ENCODE results near the gene RHCG.

The RHCG gene

DNA sequence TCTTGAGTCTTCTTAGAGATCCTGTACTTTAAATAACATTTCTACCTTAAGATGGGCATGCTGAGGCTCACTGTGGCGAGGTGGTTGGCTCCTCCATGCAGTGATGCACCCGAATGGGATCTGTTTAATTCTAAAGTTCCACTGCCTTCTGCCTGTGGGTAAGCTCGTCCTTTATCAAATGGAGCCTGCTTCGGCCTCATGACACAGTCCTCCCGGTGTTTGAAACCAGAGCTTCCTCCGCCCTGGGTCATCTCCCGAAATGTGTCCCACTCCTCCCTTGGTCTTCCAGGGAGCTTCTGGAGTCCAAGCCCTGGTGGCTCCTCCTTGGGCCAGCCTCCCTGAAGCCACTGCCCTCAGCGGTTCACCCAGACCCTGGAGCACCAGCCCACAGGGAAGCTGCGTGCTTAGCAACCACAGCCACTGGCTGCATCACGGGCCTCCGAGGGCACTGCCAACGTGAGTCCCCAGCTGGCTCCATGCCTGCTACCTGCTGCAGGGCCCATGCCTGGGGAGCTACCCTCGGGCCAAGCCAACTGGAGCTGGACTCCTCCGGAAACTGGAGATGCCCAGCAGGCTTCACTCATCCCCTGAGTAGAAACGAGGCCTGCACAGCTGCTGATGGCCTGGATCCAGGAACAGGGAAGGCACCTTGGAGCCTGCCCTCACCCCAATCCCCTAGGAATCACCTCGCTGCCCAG, 3.3 kb downstream of the RHCG start:
- no peak overlapping the region for H3K4me3 ChIP-seq (ENCODE audit: low read depth in 1 of 2, low read length in 2 of 2)
- H3K9me3 ChIP-seq (ENCODE audit: control insufficient read depth in 1 of 2, low read length in 2 of 2): no peaks in the 10 kb centered on the region
- H3K4me1 ChIP-seq (ENCODE audit: control insufficient read depth in 1 of 2, insufficient read depth in 2 of 2, low read length in 2 of 2): no peaks in the 10 kb centered on the region
- no peaks in the 10 kb centered on the region for H3K36me3 ChIP-seq (ENCODE audit: control insufficient read depth in 1 of 2, insufficient read depth in 2 of 2, low read length in 2 of 2)
- no peak overlapping the region for H3K9ac ChIP-seq (ENCODE audit: low read depth in 1 of 2, low read length in 2 of 2)
- no peak overlapping the region for H3K27ac ChIP-seq (ENCODE audit: low read depth, low read length)
- peaks cover 32 to 44% of the 10 kb centered on the region in 2 donors for H3K27me3 ChIP-seq (ENCODE audit: control insufficient read depth in 1 of 2, insufficient read depth in 2 of 2, low read length in 2 of 2)

DNA sequence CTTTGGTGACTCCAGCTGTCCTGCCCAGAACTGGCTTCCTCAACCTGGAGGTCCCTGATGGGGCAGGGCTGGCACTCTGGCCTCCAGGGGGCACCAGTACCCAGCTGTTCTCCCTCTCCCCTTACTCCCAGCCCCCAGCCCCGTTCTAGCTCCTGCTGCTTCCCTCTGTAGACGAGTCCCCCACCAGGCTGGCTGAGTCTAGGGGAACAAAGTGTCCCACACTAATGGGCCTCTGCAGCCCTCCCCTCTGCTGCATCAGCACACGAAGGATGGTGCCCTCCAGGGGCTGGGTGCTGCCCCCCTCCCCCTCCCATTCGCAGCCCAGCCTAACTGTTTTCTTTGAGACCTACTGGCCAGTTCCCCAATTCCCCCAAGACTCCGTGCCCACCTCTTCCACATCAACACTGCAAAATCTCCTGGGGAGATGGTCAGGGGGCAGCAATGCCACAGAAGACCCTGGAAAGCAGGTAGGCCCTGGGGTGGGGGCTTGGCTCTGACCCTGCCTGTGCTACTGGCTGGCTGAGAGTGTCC, 4.2 kb downstream of the RHCG start:
- Histone ChIP-seq H3K36me3 (ENCODE audit: control insufficient read depth in 1 of 2, insufficient read depth in 2 of 2, low read length in 2 of 2) (no peaks in the 10 kb centered on the region), H3K4me1 (ENCODE audit: control insufficient read depth in 1 of 2, insufficient read depth in 2 of 2, low read length in 2 of 2) (no peaks in the 10 kb centered on the region), H3K27ac (ENCODE audit: low read depth, low read length) (no peak overlapping the region), H3K4me3 (ENCODE audit: low read depth in 1 of 2, low read length in 2 of 2) (no peak overlapping the region), H3K9me3 (ENCODE audit: control insufficient read depth in 1 of 2, low read length in 2 of 2) (no peaks in the 10 kb centered on the region), H3K27me3 (ENCODE audit: control insufficient read depth in 1 of 2, insufficient read depth in 2 of 2, low read length in 2 of 2) (peaks cover 32 to 51% of the 10 kb centered on the region in 2 donors), H3K9ac (ENCODE audit: low read depth in 1 of 2, low read length in 2 of 2) (no peak overlapping the region)

DNA sequence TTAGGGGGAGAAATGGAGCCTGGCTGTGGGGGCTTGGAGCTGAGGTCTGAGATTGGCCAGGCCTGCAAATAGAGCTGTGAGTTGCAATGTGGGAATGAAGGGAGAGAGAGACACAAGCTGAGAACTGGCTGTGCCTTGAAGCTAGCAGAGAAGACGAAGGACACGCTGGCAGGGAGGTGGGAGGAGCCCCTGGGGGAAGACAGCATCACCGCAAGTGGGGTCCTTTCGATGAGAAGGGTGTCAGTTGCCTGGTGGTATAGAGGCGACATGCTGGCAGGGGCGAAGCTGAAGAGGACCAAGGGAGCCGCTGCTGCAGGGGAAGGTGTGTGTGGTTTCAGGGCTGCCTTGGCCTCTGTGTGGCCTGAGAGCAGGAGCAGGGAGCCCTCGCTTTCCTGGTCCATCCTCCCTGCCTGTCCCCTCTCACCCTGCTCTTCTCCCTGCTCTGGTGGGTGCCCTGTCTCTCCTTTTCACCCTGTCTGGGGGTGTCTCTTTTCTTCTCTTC, 5.5 kb downstream of the RHCG start:
- Histone ChIP-seq H3K9me3 (ENCODE audit: control insufficient read depth in 1 of 2, low read length in 2 of 2) (no peaks in the 10 kb centered on the region), H3K27ac (ENCODE audit: low read depth, low read length) (no peak overlapping the region), H3K9ac (ENCODE audit: low read depth in 1 of 2, low read length in 2 of 2) (no peak overlapping the region), H3K4me3 (ENCODE audit: low read depth in 1 of 2, low read length in 2 of 2) (no peak overlapping the region), H3K4me1 (ENCODE audit: control insufficient read depth in 1 of 2, insufficient read depth in 2 of 2, low read length in 2 of 2) (peaks cover 0 to 4% of the 10 kb centered on the region in 2 donors), H3K27me3 (ENCODE audit: control insufficient read depth in 1 of 2, insufficient read depth in 2 of 2, low read length in 2 of 2) (peaks cover 20 to 50% of the 10 kb centered on the region in 2 donors), H3K36me3 (ENCODE audit: control insufficient read depth in 1 of 2, insufficient read depth in 2 of 2, low read length in 2 of 2) (no peaks in the 10 kb centered on the region)

GRCh38 chr15:89490081-89490813, 6.1 kb downstream of the RHCG start:
- no peak overlapping the region for H3K27ac ChIP-seq (ENCODE audit: low read depth, low read length)
- no peaks in the 10 kb centered on the region for H3K36me3 ChIP-seq (ENCODE audit: control insufficient read depth in 1 of 2, insufficient read depth in 2 of 2, low read length in 2 of 2)
- no peak overlapping the region for H3K4me3 ChIP-seq (ENCODE audit: low read depth in 1 of 2, low read length in 2 of 2)
- peaks cover 0 to 4% of the 10 kb centered on the region in 2 donors for H3K4me1 ChIP-seq (ENCODE audit: control insufficient read depth in 1 of 2, insufficient read depth in 2 of 2, low read length in 2 of 2)
- H3K9ac ChIP-seq (ENCODE audit: low read depth in 1 of 2, low read length in 2 of 2): no peak overlapping the region
- H3K27me3 ChIP-seq (ENCODE audit: control insufficient read depth in 1 of 2, insufficient read depth in 2 of 2, low read length in 2 of 2): peaks cover 14 to 44% of the 10 kb centered on the region in 2 donors
- no peaks in the 10 kb centered on the region for H3K9me3 ChIP-seq (ENCODE audit: control insufficient read depth in 1 of 2, low read length in 2 of 2)

- no peaks in the 10 kb centered on the region for H3K9me3 ChIP-seq (ENCODE audit: control insufficient read depth in 1 of 2, low read length in 2 of 2)
- no peaks in the 10 kb centered on the region for H3K36me3 ChIP-seq (ENCODE audit: control insufficient read depth in 1 of 2, insufficient read depth in 2 of 2, low read length in 2 of 2)
- peaks cover 0 to 4% of the 10 kb centered on the region in 2 donors for H3K4me1 ChIP-seq (ENCODE audit: control insufficient read depth in 1 of 2, insufficient read depth in 2 of 2, low read length in 2 of 2)
- H3K27ac ChIP-seq (ENCODE audit: low read depth, low read length): no peak overlapping the region
- no peak overlapping the region for H3K4me3 ChIP-seq (ENCODE audit: low read depth in 1 of 2, low read length in 2 of 2)
- no peak overlapping the region for H3K9ac ChIP-seq (ENCODE audit: low read depth in 1 of 2, low read length in 2 of 2)
- peaks cover 5 to 37% of the 10 kb centered on the region in 2 donors for H3K27me3 ChIP-seq (ENCODE audit: control insufficient read depth in 1 of 2, insufficient read depth in 2 of 2, low read length in 2 of 2)
Observed at GRCh38 chr15:89489376-89489775, 7.0 kb downstream of the RHCG start.

- no peaks in the 10 kb centered on the region for H3K36me3 ChIP-seq (ENCODE audit: control insufficient read depth in 1 of 2, insufficient read depth in 2 of 2, low read length in 2 of 2)
- H3K4me1 ChIP-seq (ENCODE audit: control insufficient read depth in 1 of 2, insufficient read depth in 2 of 2, low read length in 2 of 2): peaks cover 0 to 4% of the 10 kb centered on the region in 2 donors
- no peak overlapping the region for H3K4me3 ChIP-seq (ENCODE audit: low read depth in 1 of 2, low read length in 2 of 2)
- H3K9ac ChIP-seq (ENCODE audit: low read depth in 1 of 2, low read length in 2 of 2): no peak overlapping the region
- peaks cover 4 to 26% of the 10 kb centered on the region in 2 donors for H3K27me3 ChIP-seq (ENCODE audit: control insufficient read depth in 1 of 2, insufficient read depth in 2 of 2, low read length in 2 of 2)
- no peak overlapping the region for H3K27ac ChIP-seq (ENCODE audit: low read depth, low read length)
- H3K9me3 ChIP-seq (ENCODE audit: control insufficient read depth in 1 of 2, low read length in 2 of 2): no peaks in the 10 kb centered on the region
Observed at GRCh38 chr15:89487791-89488190, 8.6 kb downstream of the RHCG start.

DNA sequence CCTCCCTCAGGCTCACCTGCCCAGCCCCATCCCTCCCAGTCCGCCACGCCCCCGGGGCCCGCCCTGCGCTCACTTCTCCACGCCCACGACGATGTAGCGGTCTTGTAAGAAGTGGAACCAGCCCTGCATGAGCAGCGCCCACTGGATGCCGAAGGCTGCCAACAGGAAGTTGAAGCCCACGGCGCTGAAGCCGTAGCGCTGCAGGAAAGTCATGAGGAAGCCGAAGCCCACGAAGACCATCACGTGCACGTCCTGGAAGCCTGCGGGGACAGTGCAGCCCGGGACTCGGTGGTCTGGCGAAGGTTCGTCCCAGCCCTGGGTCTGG, 9.7 kb downstream of the RHCG start:
- H3K9me3 ChIP-seq (ENCODE audit: control insufficient read depth in 1 of 2, low read length in 2 of 2): no peaks in the 10 kb centered on the region
- peaks cover 9 to 22% of the 10 kb centered on the region in 2 donors for H3K27me3 ChIP-seq (ENCODE audit: control insufficient read depth in 1 of 2, insufficient read depth in 2 of 2, low read length in 2 of 2)
- H3K9ac ChIP-seq (ENCODE audit: low read depth in 1 of 2, low read length in 2 of 2): no peak overlapping the region
- H3K27ac ChIP-seq (ENCODE audit: low read depth, low read length): no peak overlapping the region
- H3K4me1 ChIP-seq (ENCODE audit: control insufficient read depth in 1 of 2, insufficient read depth in 2 of 2, low read length in 2 of 2): peaks cover 0 to 4% of the 10 kb centered on the region in 2 donors
- H3K36me3 ChIP-seq (ENCODE audit: control insufficient read depth in 1 of 2, insufficient read depth in 2 of 2, low read length in 2 of 2): no peaks in the 10 kb centered on the region
- no peak overlapping the region for H3K4me3 ChIP-seq (ENCODE audit: low read depth in 1 of 2, low read length in 2 of 2)

- H3K9me3 ChIP-seq (ENCODE audit: control insufficient read depth in 1 of 2, low read length in 2 of 2): no peaks in the 10 kb centered on the region
- H3K36me3 ChIP-seq (ENCODE audit: control insufficient read depth in 1 of 2, insufficient read depth in 2 of 2, low read length in 2 of 2): no peaks in the 10 kb centered on the region
- H3K4me1 ChIP-seq (ENCODE audit: control insufficient read depth in 1 of 2, insufficient read depth in 2 of 2, low read length in 2 of 2): peaks cover 0 to 4% of the 10 kb centered on the region in 2 donors
- no peak overlapping the region for H3K9ac ChIP-seq (ENCODE audit: low read depth in 1 of 2, low read length in 2 of 2)
- no peak overlapping the region for H3K27ac ChIP-seq (ENCODE audit: low read depth, low read length)
- peaks cover 13 to 24% of the 10 kb centered on the region in 2 donors for H3K27me3 ChIP-seq (ENCODE audit: control insufficient read depth in 1 of 2, insufficient read depth in 2 of 2, low read length in 2 of 2)
- H3K4me3 ChIP-seq (ENCODE audit: low read depth in 1 of 2, low read length in 2 of 2): no peak overlapping the region
Observed at GRCh38 chr15:89483079-89483478, 13.3 kb downstream of the RHCG start.

- H3K4me3 ChIP-seq (ENCODE audit: low read depth in 1 of 2, low read length in 2 of 2): no peak overlapping the region
- peaks cover 13 to 20% of the 10 kb centered on the region in 2 donors for H3K27me3 ChIP-seq (ENCODE audit: control insufficient read depth in 1 of 2, insufficient read depth in 2 of 2, low read length in 2 of 2)
- H3K36me3 ChIP-seq (ENCODE audit: control insufficient read depth in 1 of 2, insufficient read depth in 2 of 2, low read length in 2 of 2): no peaks in the 10 kb centered on the region
- no peaks in the 10 kb centered on the region for H3K9me3 ChIP-seq (ENCODE audit: control insufficient read depth in 1 of 2, low read length in 2 of 2)
- peaks cover 0 to 4% of the 10 kb centered on the region in 2 donors for H3K4me1 ChIP-seq (ENCODE audit: control insufficient read depth in 1 of 2, insufficient read depth in 2 of 2, low read length in 2 of 2)
- H3K27ac ChIP-seq (ENCODE audit: low read depth, low read length): no peak overlapping the region
- no peak overlapping the region for H3K9ac ChIP-seq (ENCODE audit: low read depth in 1 of 2, low read length in 2 of 2)
Observed at GRCh38 chr15:89482139-89482538, 14.2 kb downstream of the RHCG start.

DNA sequence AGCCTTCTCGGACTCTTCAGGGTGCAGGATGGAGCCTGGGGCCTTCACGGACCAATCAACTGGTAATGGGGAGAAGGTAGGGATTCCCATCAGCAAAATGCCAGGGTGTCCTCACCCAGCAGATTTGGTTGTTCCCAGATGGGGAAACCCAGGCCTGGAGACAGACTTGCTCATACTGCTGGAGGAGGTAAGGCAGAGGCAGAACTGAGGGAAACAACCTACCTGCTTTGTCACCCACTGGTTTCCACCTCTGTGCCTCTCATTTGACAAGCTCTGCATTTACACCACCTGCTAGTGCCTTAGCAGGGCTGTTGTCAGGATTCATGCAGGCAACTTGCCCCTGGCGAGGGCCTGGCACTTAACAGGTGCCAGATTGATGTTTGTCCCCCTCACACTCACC, 15.9 kb downstream of the RHCG start:
- no peak overlapping the region for H3K4me3 ChIP-seq (ENCODE audit: low read depth in 1 of 2, low read length in 2 of 2)
- no peaks in the 10 kb centered on the region for H3K4me1 ChIP-seq (ENCODE audit: control insufficient read depth in 1 of 2, insufficient read depth in 2 of 2, low read length in 2 of 2)
- H3K9ac ChIP-seq (ENCODE audit: low read depth in 1 of 2, low read length in 2 of 2): no peak overlapping the region
- H3K9me3 ChIP-seq (ENCODE audit: control insufficient read depth in 1 of 2, low read length in 2 of 2): no peaks in the 10 kb centered on the region
- no peaks in the 10 kb centered on the region for H3K36me3 ChIP-seq (ENCODE audit: control insufficient read depth in 1 of 2, insufficient read depth in 2 of 2, low read length in 2 of 2)
- H3K27me3 ChIP-seq (ENCODE audit: control insufficient read depth in 1 of 2, insufficient read depth in 2 of 2, low read length in 2 of 2): peaks cover 10 to 13% of the 10 kb centered on the region in 2 donors
- H3K27ac ChIP-seq (ENCODE audit: low read depth, low read length): no peak overlapping the region

All from duodenal mucosa (tissue), 2 donors.